Activated CD4-positive, CD25-positive, alpha-beta regulatory T cell treated with anti-CD3 and anti-CD28 coated beads, Interleukin-2, amount 50 U/mL, for 16 hours (primary cell): ENCODE data around the gene GPRIN1.
"Not testable (repeated sequence)": the region's sequence is repeated elsewhere in the genome, so short reads cannot be mapped to it uniquely, and the experiment has no call there.

Experiments used
- DNase-seq: peaks from one replicate; pipeline ENCODE4 v3.0.0-alpha.2; 2020; ENCODE audit warnings: low read depth, low spot score

Gene GPRIN1

GRCh38 chr5:176597417-176598389, 12.3 kb downstream of the GPRIN1 start:
- DNase-seq, result no peak

- peak; percentile 30 for DNase-seq
Observed at GRCh38 chr5:176596689-176597416, 13.1 kb downstream of the GPRIN1 start.

GRCh38 chr5:176596069-176596644, 13.8 kb downstream of the GPRIN1 start:
- DNase-seq, result no peak

GRCh38 chr5:176595386-176595943, 14.5 kb downstream of the GPRIN1 start:
- no peak for DNase-seq

GRCh38 chr5:176594554-176594953, 15.4 kb downstream of the GPRIN1 start:
- DNase-seq, result no peak

GRCh38 chr5:176593273-176593869, 16.6 kb downstream of the GPRIN1 start:
- DNase-seq, result no peak

GRCh38 chr5:176592573-176592972, 17.4 kb downstream of the GPRIN1 start:
- no peak for DNase-seq

GRCh38 chr5:176591667-176592066, 18.3 kb downstream of the GPRIN1 start:
- not testable (repeated sequence) for DNase-seq

GRCh38 chr5:176590035-176590717, 19.8 kb downstream of the GPRIN1 start:
- DNase-seq, result no peak

- DNase-seq, result no peak
Observed at GRCh38 chr5:176589039-176589769, 20.8 kb downstream of the GPRIN1 start.

- no peak for DNase-seq
Observed at GRCh38 chr5:176588297-176588696, 21.7 kb downstream of the GPRIN1 start.

- DNase-seq, result no peak
Observed at GRCh38 chr5:176587398-176587797, 22.6 kb downstream of the GPRIN1 start.

- DNase-seq, result no peak
Observed at GRCh38 chr5:176583076-176583475, 26.9 kb downstream of the GPRIN1 start.

GRCh38 chr5:176581361-176581760, 28.6 kb downstream of the GPRIN1 start:
- DNase-seq, result no peak

- DNase-seq, result no peak
Observed at GRCh38 chr5:176579323-176579722, 30.6 kb downstream of the GPRIN1 start.

- DNase-seq, result no peak
Observed at GRCh38 chr5:176578391-176578808, 31.6 kb downstream of the GPRIN1 start.

GRCh38 chr5:176577312-176578176, 32.4 kb downstream of the GPRIN1 start:
- DNase-seq, result no peak

GRCh38 chr5:176575488-176576422, 34.2 kb downstream of the GPRIN1 start:
- no peak for DNase-seq
